Smooth muscle cell (in vitro differentiated cells): ENCODE measurements around the gene CYP1B1. TPM values are rescaled to one million over a fixed set of nuclear protein-coding genes. Genes with fewer than 3 reads are reported as not detected.

Experiments used
- DNase-seq: peaks from one replicate; lab custom pipeline; 2025; ENCODE audit not compliant: unreplicated experiment; lab: John Stamatoyannopoulos, UW
- H2AFZ ChIP-seq: fragments of 200-600 bp; sonication (generic); 2 replicates; pipeline ENCODE4 v1.6.0; 2016; ENCODE audit warnings: antibody characterized with exemption, low read depth, mild to moderate bottlenecking
- H3F3A ChIP-seq: fragments of 200-600 bp; sonication (generic); 2 replicates; pipeline ENCODE4 v1.6.0; 2017; ENCODE audit warnings: antibody characterized with exemption, low read depth
- H3K27ac ChIP-seq: fragments of 200-600 bp; sonication (generic); 2 replicates; pipeline ENCODE4 v1.5.1; 2016; ENCODE audit warnings: low read depth, mild to moderate bottlenecking
- H3K27me3 ChIP-seq: fragments of 200-600 bp; sonication (generic); 2 replicates; pipeline ENCODE4 v1.6.1; 2016; ENCODE audit warnings: low read depth, mild to moderate bottlenecking
- H3K36me3 ChIP-seq: fragments of 200-600 bp; sonication (generic); 2 replicates; pipeline ENCODE4 v1.5.1; 2016; ENCODE audit warnings: low read depth
- H3K4me1 ChIP-seq: fragments of 200-600 bp; sonication (generic); 2 replicates; pipeline ENCODE4 v1.5.1; 2016; ENCODE audit warnings: low read depth
- H3K4me2 ChIP-seq: fragments of 200-600 bp; sonication (generic); 2 replicates; pipeline ENCODE4 v1.6.0; 2016; ENCODE audit warnings: mild to moderate bottlenecking
- H3K4me3 ChIP-seq: fragments of 200-600 bp; sonication (generic); 2 replicates; pipeline ENCODE4 v1.5.1; 2016; ENCODE audit warnings: mild to moderate bottlenecking
- H3K79me2 ChIP-seq: fragments of 200-600 bp; sonication (generic); 2 replicates; pipeline ENCODE4 v1.6.0; 2016; ENCODE audit warnings: low read depth, mild to moderate bottlenecking
- H3K9ac ChIP-seq: fragments of 200-600 bp; sonication (generic); 2 replicates; pipeline ENCODE4 v1.6.0; 2016; ENCODE audit warnings: low read depth
- H3K9me3 ChIP-seq: fragments of 200-600 bp; sonication (generic); replicated peaks from 2 replicates; pipeline ENCODE4 v1.5.1; 2016; ENCODE audit warnings: low read depth
- H4K20me1 ChIP-seq: fragments of 200-600 bp; sonication (generic); 2 replicates; pipeline ENCODE4 v1.6.0; 2016; ENCODE audit warnings: low read depth
- CTCF ChIP-seq: fragments of 200-600 bp; sonication (generic); IDR thresholded peaks from 2 replicates; pipeline ENCODE4 v1.5.1; 2017; ENCODE audit warnings: borderline replicate concordance, mild to moderate bottlenecking, antibody characterized with exemption; ENCODE audit not compliant: insufficient read depth, poor library complexity, severe bottlenecking
- WGBS: methylation state at CpG from one replicate; pipeline ENCODE4 v1.1.7; 2016; ENCODE audit warnings: low lambda C conversion rate; 5-methylcytosine and 5-hydroxymethylcytosine counted together
- polyA plus RNA-seq: library from polyadenylated mRNA; unstranded; fragments of >200 nt; fragmentation: Nextera tagmentation; extraction: Ambion mirVana; gene quantifications from 2 replicates; pipeline ENCODE4 v1.2.1, GENCODE V29; 2016
- total RNA-seq: library from RNA; depleted of rRNA; stranded (reverse); fragments of >200 nt; gene quantifications from 2 replicates; pipeline ENCODE4 v1.2.3, GENCODE V29; 2014

Gene CYP1B1
- total and polyA plus RNA-seq, 2 experiments from 2014 or later, result 23.2 to 47.7 TPM

DNA sequence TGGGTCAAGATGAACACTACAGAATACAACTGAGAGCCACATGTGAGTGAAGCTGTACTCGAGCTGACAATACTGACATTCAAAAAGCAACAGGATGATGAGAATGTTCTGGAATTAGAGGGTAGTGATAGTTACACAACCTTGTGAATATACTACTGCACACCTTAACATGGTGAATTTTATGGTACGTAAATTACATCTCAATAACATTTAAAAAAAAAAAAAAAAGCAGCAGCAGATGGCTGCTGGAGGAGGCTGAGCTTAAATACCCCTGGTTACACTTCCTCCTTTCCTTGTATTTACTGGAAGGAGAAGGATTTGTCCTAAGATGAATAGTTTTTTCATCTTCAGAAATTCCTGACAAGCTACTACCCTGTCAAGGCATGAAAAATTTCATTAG, 45.5 kb upstream of the CYP1B1 start:
- no peak overlapping the region for H3K9ac ChIP-seq
- TF ChIP-seq CTCF, result no peak
- no peaks in the 10 kb centered on the region for H3K27me3 ChIP-seq
- no peaks in the 10 kb centered on the region for H3K79me2 ChIP-seq
- H3K4me2 ChIP-seq, result no peak overlapping the region
- H3K4me3 ChIP-seq, result no peak overlapping the region
- H3F3A ChIP-seq, result no peaks in the 10 kb centered on the region
- peak overlapping the region; percentile 20 for H2AFZ ChIP-seq
- no peak overlapping the region for H3K27ac ChIP-seq
- DNase-seq, result no peak
- 91% methylated on average over 2 of the region's 2 CpGs for WGBS
- H3K4me1 ChIP-seq, result no peaks in the 10 kb centered on the region
- no peaks in the 10 kb centered on the region for H3K9me3 ChIP-seq
- no peaks in the 10 kb centered on the region for H4K20me1 ChIP-seq
- no peaks in the 10 kb centered on the region for H3K36me3 ChIP-seq

GRCh38 chr2:38120829-38121228, 44.9 kb upstream of the CYP1B1 start:
- Histone ChIP-seq H3K27ac (no peak overlapping the region), H3K4me3 (no peak overlapping the region), H3K4me2 (no peak overlapping the region), H3K27me3 (no peaks in the 10 kb centered on the region), H3K79me2 (no peaks in the 10 kb centered on the region), H4K20me1 (no peaks in the 10 kb centered on the region), H3K36me3 (no peaks in the 10 kb centered on the region), H3F3A (no peaks in the 10 kb centered on the region), H2AFZ (no peak overlapping the region), H3K9ac (no peak overlapping the region), H3K4me1 (no peaks in the 10 kb centered on the region), H3K9me3 (no peaks in the 10 kb centered on the region)
- no peak for TF ChIP-seq CTCF
- no peak for DNase-seq
- WGBS, result 87% methylated on average over 5 of the region's 5 CpGs

GRCh38 chr2:38120264-38120592, 44.3 kb upstream of the CYP1B1 start:
- H3K27me3 ChIP-seq, result no peaks in the 10 kb centered on the region
- H3K27ac ChIP-seq, result no peak overlapping the region
- no peak for DNase-seq
- no peak for TF ChIP-seq CTCF
- no peak overlapping the region for H3K9ac ChIP-seq
- no peaks in the 10 kb centered on the region for H3K9me3 ChIP-seq
- WGBS, result 97% methylated on average over 2 of the region's 2 CpGs
- H3K4me3 ChIP-seq, result no peak overlapping the region
- no peaks in the 10 kb centered on the region for H3K4me1 ChIP-seq
- H2AFZ ChIP-seq, result no peak overlapping the region
- no peak overlapping the region for H3K4me2 ChIP-seq
- no peaks in the 10 kb centered on the region for H3K79me2 ChIP-seq
- H3K36me3 ChIP-seq, result no peaks in the 10 kb centered on the region
- H3F3A ChIP-seq, result no peaks in the 10 kb centered on the region
- H4K20me1 ChIP-seq, result no peaks in the 10 kb centered on the region

DNA sequence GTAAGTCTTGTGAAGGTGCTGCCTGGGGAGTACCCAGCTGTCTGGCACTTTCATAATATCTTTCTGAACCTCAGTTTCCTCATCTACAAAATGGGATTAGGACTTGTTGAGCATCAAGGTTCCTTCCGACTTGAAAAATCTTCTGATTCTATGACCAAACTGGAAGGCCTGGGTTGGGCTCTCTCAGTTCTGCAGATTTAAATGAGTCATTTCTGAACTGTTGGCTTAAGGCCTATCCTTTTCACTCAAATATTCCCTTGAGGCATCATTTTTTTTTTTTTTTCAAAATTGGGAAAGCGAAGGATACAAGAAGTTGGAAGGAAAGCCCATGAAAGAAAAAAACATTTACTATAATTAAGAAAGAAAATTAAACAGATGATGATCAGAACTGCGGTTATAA, 40.8 kb upstream of the CYP1B1 start:
- Histone ChIP-seq H3K79me2 (no peaks in the 10 kb centered on the region), H3K9me3 (no peaks in the 10 kb centered on the region), H3K27me3 (no peaks in the 10 kb centered on the region), H2AFZ (no peak overlapping the region), H3F3A (no peaks in the 10 kb centered on the region), H3K4me1 (no peaks in the 10 kb centered on the region), H3K4me3 (no peak overlapping the region), H3K4me2 (no peak overlapping the region), H4K20me1 (no peaks in the 10 kb centered on the region), H3K27ac (no peak overlapping the region), H3K36me3 (no peaks in the 10 kb centered on the region), H3K9ac (no peak overlapping the region)
- TF ChIP-seq CTCF, result no peak
- DNase-seq, result no peak
- 85% methylated on average over 3 of the region's 3 CpGs for WGBS
